Endothelial cell of umbilical vein (primary cell): ENCODE results near the gene MS4A4A. TPM values are rescaled to one million over a fixed set of nuclear protein-coding genes. Genes with fewer than 3 reads are reported as not detected.

Source experiments
- BruUV-seq: library from RNA; stranded (reverse); fragments of 400-500 nt; replicated peaks from 2 replicates; lab custom pipeline; 2021; lab: Mats Ljungman, UMichigan
- CTCF ChIA-PET: fragments of 300-600, 350-600 bp; sonication (Branson Sonifier 250); formaldehyde crosslinking; loops from one replicate; lab custom pipeline; 2021; ENCODE audit warnings: antibody characterized with exemption, inconsistent platforms; lab: Charles Lee
- POLR2A ChIA-PET: fragments of 300-600, 350-600 bp; sonication (Branson Sonifier 250); formaldehyde crosslinking; loops from one replicate; lab custom pipeline; 2021; ENCODE audit warnings: antibody characterized with exemption, inconsistent platforms; lab: Charles Lee
- DNase-seq: peaks from one replicate; pipeline ENCODE4 v3.0.0-alpha.2; 2011; ENCODE audit warnings: low read depth, low spot score
- FAIRE-seq: peaks from 2 replicates; lab custom pipeline; 2011; peaks lifted over from hg19 to GRCh38; lab: Jason Lieb, UNC
- H2AFZ ChIP-seq: 2 replicates; pipeline ENCODE4 v1.6.0; 2012; ENCODE audit warnings: low read depth, low read length, control low read depth, inconsistent platforms
- H3K27ac ChIP-seq: 2 replicates; pipeline ENCODE4 v1.5.1; 2011; ENCODE audit warnings: low read depth, mild to moderate bottlenecking, control low read depth, low read length, moderate library complexity; ENCODE audit not compliant: insufficient read depth
- H3K27me3 ChIP-seq, 2 experiments: 2 replicates each; pipeline versions ENCODE4 v1.6.0 to v1.6.1; 2011; ENCODE audit warnings: low read length in 2 of 2, mixed read lengths in 1 of 2; ENCODE audit not compliant: control insufficient read depth in 2 of 2, insufficient read depth in 2 of 2
- H3K36me3 ChIP-seq, 2 experiments: 2 replicates in 1 of 2; 3 replicates in 1 of 2; pipeline ENCODE4 v1.5.1; 2011; ENCODE audit warnings: low read length in 2 of 2, mild to moderate bottlenecking in 1 of 2, moderate library complexity in 1 of 2; ENCODE audit not compliant: control insufficient read depth in 2 of 2, insufficient read depth in 2 of 2; ENCODE audit errors: extremely low read depth in 1 of 2
- H3K4me1 ChIP-seq: 3 replicates; pipeline ENCODE4 v1.5.1; 2011; ENCODE audit warnings: mild to moderate bottlenecking, low read length; ENCODE audit not compliant: control insufficient read depth, insufficient read depth; ENCODE audit errors: extremely low read depth
- H3K4me2 ChIP-seq: 2 replicates; pipeline ENCODE4 v1.6.1; 2011; ENCODE audit warnings: low read length, control low read depth, mixed read lengths; ENCODE audit not compliant: insufficient read depth
- H3K4me3 ChIP-seq, 3 experiments: fragments of 200-600 bp in 1 of 3; sonication (generic), shearing (Covaris generic) in 1 of 3; replicated peaks in 1 of 3; 2 replicates each; pipeline ENCODE4 v1.5.1; 2011 to 2016; ENCODE audit warnings: control low read depth in 3 of 3, low read length in 3 of 3, mild to moderate bottlenecking in 2 of 3, inconsistent platforms in 1 of 3, low read depth in 1 of 3, moderate library complexity in 1 of 3; ENCODE audit not compliant: insufficient read depth in 1 of 3
- H3K79me2 ChIP-seq: 2 replicates; pipeline ENCODE4 v1.6.0; 2012; ENCODE audit warnings: low read length, inconsistent platforms; ENCODE audit not compliant: control insufficient read depth, insufficient read depth
- H3K9ac ChIP-seq: replicated peaks from 2 replicates; pipeline ENCODE3; 2011; ENCODE audit warnings: low read length, control low read depth; ENCODE audit not compliant: insufficient read depth; ENCODE audit errors: extremely low read depth
- H3K9me1 ChIP-seq: replicated peaks from 3 replicates; pipeline ENCODE4 v1.6.0; 2011; ENCODE audit warnings: mild to moderate bottlenecking, low read length; ENCODE audit not compliant: control insufficient read depth, insufficient read depth; ENCODE audit errors: extremely low read depth
- H3K9me3 ChIP-seq: replicated peaks from 2 replicates; pipeline ENCODE4 v1.5.1; 2012; ENCODE audit warnings: low read length, inconsistent platforms; ENCODE audit not compliant: control insufficient read depth, insufficient read depth
- H4K20me1 ChIP-seq: replicated peaks from 2 replicates; pipeline ENCODE3; 2011; ENCODE audit warnings: mild to moderate bottlenecking, low read length; ENCODE audit not compliant: control insufficient read depth, insufficient read depth; ENCODE audit errors: extremely low read depth
- EZH2 ChIP-seq: IDR thresholded peaks from 2 replicates; pipeline ENCODE4 v1.6.1; 2012; ENCODE audit warnings: borderline replicate concordance, low read depth, mild to moderate bottlenecking, moderate library complexity, low read length, inconsistent platforms; ENCODE audit not compliant: severe bottlenecking
- FOS ChIP-seq: IDR thresholded peaks from 2 replicates; pipeline ENCODE4 v1.6.1; 2011; ENCODE audit warnings: mild to moderate bottlenecking, low read length, moderate library complexity, borderline replicate concordance; ENCODE audit not compliant: insufficient read depth
- JUN ChIP-seq: IDR thresholded peaks from 2 replicates; pipeline ENCODE4 v1.6.1; 2011; ENCODE audit warnings: borderline replicate concordance, low read depth; ENCODE audit not compliant: insufficient read length, insufficient read depth
- MYC ChIP-seq: IDR thresholded peaks from one replicate; pipeline ENCODE4 v1.6.1; 2011; ENCODE audit warnings: mild to moderate bottlenecking, low read depth, low read length
- dilution Hi-C: fragments of 300-500 bp; cut with MboI; formaldehyde crosslinking; loops from one replicate; pipeline ENCODE4 v1.15.0; 2019; ENCODE audit warnings: low sequenced_read_pairs; ENCODE audit not compliant: extremely low pct_ligation_motif_present
- intact Hi-C: fragments of 100-400 bp; cut with micrococcal nuclease; formaldehyde crosslinking; loops from one replicate; pipeline ENCODE4 v1.10.0; 2022
- polyA plus RNA-seq, 4 experiments: library from polyadenylated mRNA; depleted of rRNA in 3 of 4; stranded (reverse) in 3 of 4; unstranded in 1 of 4; fragments of >200 nt; gene quantifications; 2 replicates each; pipeline versions ENCODE4 v1.2.1 to v1.2.3, GENCODE V29; 2011 to 2012; ENCODE audit warnings: missing spikeins in 1 of 4
- total RNA-seq: library from RNA; stranded (reverse); gene quantifications from 2 replicates; pipeline ENCODE4 v1.2.3, GENCODE V29; 2021
- TF ChIP-seq, protein P1 (sequence below), 2 donors: IDR thresholded peaks; 1 replicate in 1 of 2; 2 replicates in 1 of 2; pipeline ENCODE4 v1.5.1; 2011; ENCODE audit warnings: low read length in 2 of 2, mild to moderate bottlenecking in 2 of 2, moderate library complexity in 2 of 2, control low read depth in 1 of 2, inconsistent platforms in 1 of 2, low read depth in 1 of 2; ENCODE audit not compliant: insufficient read depth in 1 of 2; ENCODE audit errors: extremely low read depth in 1 of 2

MS4A4A gene
- total and polyA plus RNA-seq, 2 donors (not counting 3 experiments of a cell fraction or from before 2014, with no cell fraction given) = 0.19 TPM; not detected in 1

DNA sequence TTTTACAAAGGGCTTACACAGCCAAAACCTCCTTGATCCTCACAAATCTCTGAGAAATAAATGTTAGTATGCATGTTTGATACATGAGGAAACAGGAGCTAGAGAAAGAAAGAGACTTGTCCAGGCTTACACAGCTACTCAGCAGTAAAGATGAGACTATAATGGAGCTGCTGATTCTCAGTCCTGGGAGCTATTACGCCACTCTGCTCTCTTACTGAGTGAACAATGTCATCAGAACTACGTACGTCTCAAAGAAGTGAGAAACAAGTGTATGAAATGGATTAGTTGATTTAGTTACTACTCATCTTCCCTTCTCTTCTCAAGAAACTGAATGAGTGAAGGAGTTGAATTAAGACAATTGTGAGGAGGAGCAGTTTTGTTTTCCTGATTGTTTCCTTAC lies 58.9 kb downstream of the MS4A4A start:
- no peak overlapping the region for H3K4me3 ChIP-seq
- H3K36me3 ChIP-seq = no peaks in the 10 kb centered on the region
- no peaks in the 10 kb centered on the region for H3K4me1 ChIP-seq
- no peak for DNase-seq
- no peaks in the 10 kb centered on the region for H3K9me3 ChIP-seq
- H2AFZ ChIP-seq = no peak overlapping the region
- TF ChIP-seq, protein P1, sequence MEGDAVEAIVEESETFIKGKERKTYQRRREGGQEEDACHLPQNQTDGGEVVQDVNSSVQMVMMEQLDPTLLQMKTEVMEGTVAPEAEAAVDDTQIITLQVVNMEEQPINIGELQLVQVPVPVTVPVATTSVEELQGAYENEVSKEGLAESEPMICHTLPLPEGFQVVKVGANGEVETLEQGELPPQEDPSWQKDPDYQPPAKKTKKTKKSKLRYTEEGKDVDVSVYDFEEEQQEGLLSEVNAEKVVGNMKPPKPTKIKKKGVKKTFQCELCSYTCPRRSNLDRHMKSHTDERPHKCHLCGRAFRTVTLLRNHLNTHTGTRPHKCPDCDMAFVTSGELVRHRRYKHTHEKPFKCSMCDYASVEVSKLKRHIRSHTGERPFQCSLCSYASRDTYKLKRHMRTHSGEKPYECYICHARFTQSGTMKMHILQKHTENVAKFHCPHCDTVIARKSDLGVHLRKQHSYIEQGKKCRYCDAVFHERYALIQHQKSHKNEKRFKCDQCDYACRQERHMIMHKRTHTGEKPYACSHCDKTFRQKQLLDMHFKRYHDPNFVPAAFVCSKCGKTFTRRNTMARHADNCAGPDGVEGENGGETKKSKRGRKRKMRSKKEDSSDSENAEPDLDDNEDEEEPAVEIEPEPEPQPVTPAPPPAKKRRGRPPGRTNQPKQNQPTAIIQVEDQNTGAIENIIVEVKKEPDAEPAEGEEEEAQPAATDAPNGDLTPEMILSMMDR (IDR thresholded peaks at IDR 0.05; ENCODE audit: extremely low read depth in 1 of 2, insufficient read depth in 1 of 2, low read depth in 1 of 2, low read length in 2 of 2) = no peak
- no peak for TF ChIP-seq EZH2
- TF ChIP-seq JUN = no peak
- no peak for TF ChIP-seq MYC
- TF ChIP-seq FOS = no peak
- H3K9ac ChIP-seq = no peak overlapping the region
- ChIA-PET CTCF (interaction anchor here (1.5 to 1.7 kb wide), 3 partner anchors 14 to 71 kb away, joined by 3 to 8 read pairs (median 4); no protein-coding TSS in a partner anchor), POLR2A (no interaction called here)
- no peaks in the 10 kb centered on the region for H3K9me1 ChIP-seq
- no peak overlapping the region for H3K27ac ChIP-seq
- H3K4me2 ChIP-seq = no peak overlapping the region
- no TSS peak for BruUV-seq
- H3K79me2 ChIP-seq = no peaks in the 10 kb centered on the region
- dilution Hi-C loops (no loop called here), intact Hi-C loops (no loop called here)
- FAIRE-seq = no peak
- H4K20me1 ChIP-seq = no peaks in the 10 kb centered on the region
- H3K27me3 ChIP-seq = peaks cover 2 to 4% of the 10 kb centered on the region in 2 experiments
